GM11168 (cell line): ENCODE results near the gene RABL6.
"Not testable (repeated sequence)": the region's sequence is repeated elsewhere in the genome, so short reads cannot be mapped to it uniquely, and the experiment has no call there.

Experiments
- in situ Hi-C: fragments of 300-500 bp; cut with MboI; formaldehyde crosslinking; loops from one replicate; pipeline ENCODE4 v1.12.0; 2022; ENCODE audit warnings: low sequenced_read_pairs; ENCODE audit not compliant: unreplicated experiment

Gene RABL6

GRCh38 chr9:136831002-136831719, 23.4 kb downstream of the RABL6 start:
- in situ Hi-C loops: no loop called here

GRCh38 chr9:136831720-136832104, 24.0 kb downstream of the RABL6 start:
- in situ Hi-C loops: no loop called here

- in situ Hi-C loops: no loop called here
Measured at GRCh38 chr9:136832581-136832980, 24.8 kb downstream of the RABL6 start.

- in situ Hi-C loops: not testable (repeated sequence)
Measured at GRCh38 chr9:136833381-136834048, 25.8 kb downstream of the RABL6 start.

- in situ Hi-C loops: no loop called here
Measured at GRCh38 chr9:136835162-136835931, 27.6 kb downstream of the RABL6 start.

- in situ Hi-C loops: no loop called here
Measured at GRCh38 chr9:136835932-136836904, 28.5 kb downstream of the RABL6 start.

- in situ Hi-C loops: no loop called here
Measured at GRCh38 chr9:136837146-136837855, 29.6 kb downstream of the RABL6 start.

- in situ Hi-C loops: not testable (repeated sequence)
Measured at GRCh38 chr9:136837856-136838277, 30.1 kb downstream of the RABL6 start.

- in situ Hi-C loops: no loop called here
Measured at GRCh38 chr9:136838314-136839228, 30.8 kb downstream of the RABL6 start.

- in situ Hi-C loops: no loop called here
Measured at GRCh38 chr9:136839229-136840139, 31.7 kb downstream of the RABL6 start.

- in situ Hi-C loops: no loop called here
Measured at GRCh38 chr9:136840140-136840876, 32.6 kb downstream of the RABL6 start.

GRCh38 chr9:136840877-136841645, 33.3 kb downstream of the RABL6 start:
- in situ Hi-C loops: no loop called here

- in situ Hi-C loops: not testable (repeated sequence)
Measured at GRCh38 chr9:136841646-136842379, 34.1 kb downstream of the RABL6 start.

- in situ Hi-C loops: not testable (repeated sequence)
Measured at GRCh38 chr9:136842380-136842948, 34.7 kb downstream of the RABL6 start, which contains the start of gene AJM1. TSS of gene AJM1 (plus strand) at chr9:136842478. CDS start at chr9:136844415, 1,937 bp downstream.
